Caki2 (cell line): ENCODE data around the gene SETD2. TPM values are rescaled to one million over a fixed set of nuclear protein-coding genes. Genes with fewer than 3 reads are reported as not detected.
"Not testable (repeated sequence)": the region's sequence is repeated elsewhere in the genome, so short reads cannot be mapped to it uniquely, and the experiment has no call there.

Source experiments
- DNase-seq: peaks from one replicate; pipeline ENCODE4 v3.0.0-alpha.2; 2015; ENCODE audit warnings: low read depth
- in situ Hi-C: cut with HindIII; loops from 2 replicates; pipeline ENCODE4 v1.10.0; 2016; ENCODE audit warnings: low sequenced_read_pairs, low pct_unique_long_range_greater_than_20kb, mixed read lengths
- total RNA-seq: library from RNA; depleted of rRNA; stranded (reverse); fragments of >200 nt; shearing (Covaris generic); gene quantifications from 2 replicates; pipeline ENCODE4 v1.2.3, GENCODE V29; 2014; ENCODE audit warnings: low replicate concordance

SETD2 gene
- total RNA-seq, 1 experiment from 2014 or later: 15.7 TPM

DNA sequence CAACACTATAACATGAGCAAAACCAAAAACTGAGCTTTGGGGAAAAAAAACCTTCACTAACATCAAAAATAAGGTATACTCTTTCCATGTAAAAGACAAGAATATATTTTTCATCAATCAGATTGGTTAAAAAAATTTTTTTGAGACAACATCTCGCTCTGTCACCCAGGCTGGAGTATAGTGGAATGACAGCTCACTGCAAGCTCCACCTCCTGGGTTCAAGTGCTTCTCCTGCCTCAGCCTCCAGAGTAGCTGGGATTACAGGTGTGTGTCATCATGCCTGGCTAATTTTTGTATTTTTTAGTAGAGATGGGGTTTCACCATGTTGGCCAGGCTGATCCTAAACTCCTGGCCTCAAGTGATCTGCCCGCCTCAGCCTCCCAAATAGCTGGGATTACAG is 48.4 kb downstream of the SETD2 start:
- in situ Hi-C loops, DNase-seq: not testable (repeated sequence)

DNA sequence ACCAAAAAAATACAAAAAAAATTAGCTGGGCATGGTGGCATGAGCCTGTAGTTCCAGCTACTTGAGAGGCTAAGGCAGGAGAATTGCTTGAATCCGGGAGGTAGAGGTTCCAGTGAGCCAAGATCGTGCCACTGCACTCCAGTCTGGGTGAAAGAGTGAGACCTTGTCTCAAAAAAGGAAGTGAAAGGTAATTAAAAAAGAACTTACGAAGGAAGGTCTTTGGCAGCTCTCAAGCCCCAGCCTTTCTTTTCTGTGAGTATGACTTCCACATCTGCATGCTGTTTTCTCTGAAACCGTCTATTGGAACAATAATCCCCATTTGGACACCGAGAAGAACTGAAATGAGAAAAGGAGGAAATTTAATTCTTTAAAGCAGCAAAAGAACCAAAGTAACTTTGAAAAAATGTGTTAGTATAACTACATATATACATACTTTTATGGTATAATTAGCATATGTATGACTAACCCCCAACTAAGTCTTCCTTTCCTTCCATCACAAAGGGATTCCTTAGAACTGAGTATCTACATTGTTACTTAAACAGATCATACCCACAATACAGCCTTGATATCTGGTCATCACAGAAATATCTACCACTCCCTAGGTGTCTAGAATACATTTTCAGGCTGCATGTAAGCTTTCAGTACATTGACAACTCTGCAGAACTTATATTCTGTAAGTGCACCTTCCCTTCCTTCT is 50.1 kb downstream of the SETD2 start:
- DNase-seq: no peak
- in situ Hi-C loops: no loop called here

DNA sequence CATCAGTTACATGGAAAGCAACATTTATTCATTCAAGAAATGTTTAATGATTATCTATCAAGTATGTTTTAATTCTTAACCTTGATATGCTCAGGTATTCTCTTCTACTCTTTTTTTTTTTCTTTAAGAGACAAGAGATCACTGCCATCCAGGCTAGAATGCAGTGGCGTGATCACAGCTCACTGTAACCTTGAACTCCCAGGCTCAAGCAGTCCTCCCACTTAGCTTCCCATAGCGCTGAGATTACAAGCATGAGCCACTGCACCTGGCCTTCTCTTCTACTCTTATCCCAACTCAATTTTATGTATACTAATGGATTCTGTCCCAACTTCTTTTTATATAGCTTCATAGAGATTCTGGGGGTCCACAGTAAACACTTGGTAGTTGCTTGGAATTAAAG is 50.9 kb downstream of the SETD2 start:
- in situ Hi-C loops: no loop called here

DNA sequence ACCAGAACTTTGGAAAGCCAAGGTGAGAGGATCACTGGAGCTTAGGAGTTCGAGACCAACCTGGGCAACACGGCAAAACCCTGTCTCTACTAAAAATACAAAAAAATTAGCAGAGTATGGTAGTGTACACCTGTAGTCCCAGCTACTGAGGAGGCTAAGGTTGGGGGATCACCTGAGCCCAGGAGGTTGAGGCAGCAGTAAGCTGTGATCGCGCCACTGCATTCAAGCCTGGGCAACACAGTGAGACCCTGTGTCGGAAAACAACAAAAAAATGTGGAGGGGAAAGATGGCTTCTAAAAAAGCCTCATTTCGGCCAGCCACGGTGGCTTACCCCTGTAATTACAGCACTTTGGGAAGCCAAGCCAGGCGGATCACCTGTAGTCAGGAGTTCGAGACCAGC is 54.5 kb downstream of the SETD2 start:
- in situ Hi-C loops: no loop called here
- no peak for DNase-seq

More for the DNA sequence above, 50.9 kb downstream of the SETD2 start:
- DNase-seq: no peak

DNA sequence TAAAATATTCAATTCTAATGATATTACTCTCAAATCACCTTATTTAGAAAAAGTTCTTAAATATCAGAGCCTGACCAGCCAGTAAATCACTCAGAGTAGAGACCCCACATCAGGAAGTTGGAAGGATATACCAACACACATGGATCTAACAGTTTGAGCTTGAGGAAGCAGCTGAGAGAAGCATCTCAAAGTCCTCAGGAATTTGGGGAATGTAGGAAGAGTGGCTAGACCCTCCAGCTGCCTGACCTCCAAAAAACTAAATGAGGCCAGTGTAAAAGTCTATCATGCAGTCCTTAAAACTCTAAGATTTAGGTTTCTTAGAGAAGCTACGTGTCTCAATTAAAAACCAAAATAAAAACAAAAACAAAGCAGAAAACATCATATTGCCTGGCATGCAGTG is 55.4 kb downstream of the SETD2 start:
- in situ Hi-C loops: no loop called here
- no peak for DNase-seq

DNA sequence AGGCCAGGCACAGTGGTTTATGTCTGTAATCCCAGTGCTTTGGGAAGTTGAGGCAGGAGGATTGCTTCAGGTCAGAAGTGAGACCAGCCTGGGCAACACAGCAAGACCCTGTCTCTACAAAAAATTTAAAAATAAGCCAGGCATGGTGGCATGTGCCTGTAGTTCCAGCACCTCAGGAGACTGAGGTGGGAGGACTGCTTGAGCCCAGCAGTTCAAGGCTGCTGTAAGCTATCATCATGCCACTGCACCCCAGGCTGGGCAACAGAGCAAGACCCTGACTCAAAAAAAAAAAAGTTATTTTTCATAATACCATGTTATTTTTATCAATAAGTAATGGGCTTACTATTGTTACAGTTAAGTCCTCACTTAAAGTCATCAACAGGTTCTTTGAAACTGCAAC is 59.7 kb downstream of the SETD2 start:
- in situ Hi-C loops: no loop called here

DNA sequence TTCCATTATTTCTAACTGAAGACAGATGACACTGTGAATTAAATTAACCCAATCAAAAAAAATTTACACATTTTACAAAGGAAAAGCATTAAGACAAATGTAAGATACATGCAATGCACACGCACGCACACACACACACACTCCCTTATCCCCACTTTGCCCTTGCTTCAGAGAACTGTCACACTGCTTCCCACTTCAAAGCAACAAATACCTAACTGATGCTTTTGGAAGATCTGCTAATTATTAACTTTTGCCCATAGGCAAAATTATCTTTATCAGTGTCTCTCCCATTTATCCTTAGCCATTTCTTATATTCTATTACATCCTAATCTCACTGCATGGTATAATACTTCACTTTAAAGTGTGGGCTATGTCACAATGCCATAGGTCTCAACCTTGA is 60.3 kb downstream of the SETD2 start:
- DNase-seq: no peak
- in situ Hi-C loops: no loop called here

More for the DNA sequence above, 59.7 kb downstream of the SETD2 start:
- DNase-seq: no peak

DNA sequence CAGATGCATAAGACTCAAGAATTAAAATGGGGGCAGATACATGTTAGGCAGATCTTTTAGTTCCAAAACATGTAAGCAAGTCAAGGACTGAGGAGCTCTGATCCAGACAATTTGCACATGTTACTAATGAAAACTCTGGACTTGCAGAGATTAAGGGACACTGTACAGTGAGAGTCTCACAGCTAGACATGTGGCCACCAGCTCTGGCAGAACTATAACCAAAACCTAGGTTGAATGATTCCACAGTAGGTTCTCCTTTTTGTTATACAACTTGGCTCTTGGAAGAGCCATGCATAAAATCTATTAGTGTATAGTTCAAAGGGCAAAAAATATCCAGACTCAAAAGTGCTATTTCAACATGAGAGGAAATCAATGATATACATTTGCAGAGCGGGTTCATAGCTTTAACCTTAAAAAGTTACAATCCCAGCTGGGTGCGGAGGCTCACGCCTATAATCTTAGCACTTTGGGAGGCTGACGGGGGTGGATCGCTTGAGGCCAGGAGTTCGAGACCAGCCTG is 61.8 kb downstream of the SETD2 start:
- no peak for DNase-seq
- in situ Hi-C loops: no loop called here

DNA sequence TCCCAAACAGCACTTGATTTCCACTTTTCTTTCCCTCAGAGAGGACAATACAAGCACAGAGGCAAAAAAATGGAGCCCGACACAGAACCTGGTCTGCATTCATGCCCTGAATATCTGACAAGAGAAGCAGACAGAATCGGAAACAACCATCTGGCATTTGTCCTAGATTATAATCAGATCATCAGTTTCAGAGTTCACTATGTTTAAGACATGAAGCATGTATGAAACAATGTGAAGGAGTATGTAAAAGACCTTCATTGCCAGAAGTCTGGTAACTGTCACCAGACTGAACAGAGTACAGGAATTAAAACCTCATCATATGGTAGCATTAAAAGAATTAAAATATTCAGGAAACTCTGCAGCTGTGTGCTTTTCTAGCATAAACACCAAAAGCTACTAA is 65.0 kb downstream of the SETD2 start:
- in situ Hi-C loops: no loop called here

DNA sequence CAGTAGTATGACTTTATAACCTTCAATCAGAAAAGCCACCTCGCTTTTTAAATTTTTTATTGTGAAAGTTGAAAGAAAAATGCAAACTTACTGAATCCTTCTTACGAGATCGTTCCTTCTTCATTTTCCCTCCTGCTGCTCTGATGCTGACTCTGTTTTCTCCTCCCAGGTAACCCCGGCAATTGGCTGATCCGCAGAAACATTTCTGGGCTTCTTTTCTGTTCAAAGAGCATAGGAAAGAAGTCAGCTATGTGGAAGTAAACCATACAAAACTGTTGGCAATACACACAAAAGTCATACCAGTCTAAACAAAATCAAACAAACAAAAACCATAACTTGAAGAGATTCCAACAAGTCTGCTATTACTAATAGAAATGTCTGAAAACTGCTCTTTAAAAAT is 66.0 kb downstream of the SETD2 start:
- no peak for DNase-seq
- in situ Hi-C loops: no loop called here

More for the DNA sequence above, 65.0 kb downstream of the SETD2 start:
- DNase-seq: no peak

DNA sequence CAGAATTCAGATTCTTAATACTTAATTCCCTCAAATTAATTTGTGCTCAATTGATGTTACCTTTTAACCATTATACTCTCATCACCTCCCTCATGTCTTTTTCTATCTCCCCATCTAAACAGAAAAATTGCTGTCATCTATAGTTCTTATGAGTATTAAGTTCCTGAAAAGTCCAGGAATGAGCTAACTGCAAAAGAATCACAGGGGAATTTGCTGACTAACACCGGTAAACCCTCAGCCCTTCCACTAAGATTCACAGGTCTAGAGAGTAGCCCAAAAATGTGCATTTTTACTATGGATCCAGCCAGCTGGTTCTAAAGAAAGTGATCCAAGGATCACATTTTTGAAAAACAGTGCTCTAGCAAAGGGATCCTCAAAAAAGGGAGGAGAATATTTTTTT is 67.0 kb downstream of the SETD2 start:
- no peak for DNase-seq
- in situ Hi-C loops: no loop called here

DNA sequence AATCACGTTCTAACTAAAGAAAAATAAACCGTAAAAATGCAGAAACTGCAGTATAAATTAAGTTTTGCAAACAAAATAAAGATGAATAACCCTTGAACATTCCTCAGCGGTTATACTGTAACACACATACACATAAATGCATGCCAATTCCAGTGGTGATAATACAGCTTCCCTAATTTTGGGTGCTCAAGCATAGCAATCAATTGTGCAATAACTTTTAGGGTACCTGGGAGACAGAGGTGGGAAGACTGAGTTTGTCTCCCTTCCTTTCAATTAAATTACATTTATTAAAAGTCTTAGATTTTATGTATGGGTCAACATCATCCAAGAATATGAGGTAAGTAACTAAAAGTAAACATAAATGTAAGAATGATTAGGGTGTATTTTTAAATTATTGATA is 71.8 kb downstream of the SETD2 start:
- in situ Hi-C loops: no loop called here
- no peak for DNase-seq

DNA sequence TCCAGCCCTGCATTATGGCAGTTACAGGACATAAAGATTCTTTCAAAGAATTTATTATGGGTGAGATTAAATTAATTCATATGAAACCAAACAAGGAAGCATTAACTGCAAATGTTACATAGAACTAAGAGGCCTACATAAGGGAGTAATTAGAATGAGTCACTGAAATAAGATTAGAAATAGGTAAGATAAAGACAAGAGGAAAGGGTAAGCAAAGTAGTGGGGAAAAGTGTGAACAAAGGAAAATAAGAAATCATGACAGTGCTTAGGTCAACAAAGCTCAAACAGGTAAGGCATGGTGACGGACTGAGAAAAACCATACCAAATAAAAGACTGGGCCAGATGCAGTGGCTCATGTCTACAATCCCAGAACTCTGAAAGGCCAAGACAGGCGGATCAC is 74.3 kb downstream of the SETD2 start:
- DNase-seq: no peak
- in situ Hi-C loops: no loop called here

DNA sequence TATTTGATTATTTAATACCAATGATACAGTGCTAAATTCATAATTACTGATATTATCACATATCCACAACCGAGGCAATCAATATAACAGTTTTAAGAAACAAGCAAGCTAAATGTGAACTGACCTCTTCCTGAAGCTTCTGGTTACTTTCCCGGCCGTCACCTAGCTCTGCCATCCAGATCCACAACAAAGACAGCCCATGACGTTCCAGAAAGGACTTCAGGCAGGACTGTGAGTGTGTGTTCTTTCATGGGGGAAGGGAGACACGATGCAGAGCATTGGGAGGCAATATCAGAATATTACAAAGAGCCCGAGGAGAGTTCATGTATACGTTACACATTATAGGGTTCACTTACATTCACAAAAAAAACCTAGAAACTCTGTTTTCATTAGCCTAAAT is 77.8 kb downstream of the SETD2 start:
- no peak for DNase-seq
- in situ Hi-C loops: no loop called here

DNA sequence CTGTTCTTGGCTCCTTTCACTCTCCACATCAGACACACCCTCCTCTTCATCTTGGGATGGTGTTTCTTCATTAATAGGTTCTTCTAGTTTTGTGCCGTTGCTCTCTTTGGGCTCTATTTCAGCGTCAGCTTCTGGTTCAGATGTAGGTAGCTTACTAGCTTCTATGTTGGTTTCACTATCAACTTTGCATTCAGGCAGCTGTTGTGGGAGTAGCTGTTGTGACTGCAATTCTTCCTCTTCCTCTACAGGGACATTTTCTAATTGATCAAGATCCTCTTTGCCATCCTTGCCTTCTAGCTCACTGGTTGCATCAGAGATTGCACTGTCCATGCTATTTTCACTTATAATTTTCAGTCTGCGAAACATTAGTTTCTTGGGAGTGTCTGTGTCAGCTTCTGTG is 80.1 kb downstream of the SETD2 start:
- in situ Hi-C loops: no loop called here
- DNase-seq: no peak

DNA sequence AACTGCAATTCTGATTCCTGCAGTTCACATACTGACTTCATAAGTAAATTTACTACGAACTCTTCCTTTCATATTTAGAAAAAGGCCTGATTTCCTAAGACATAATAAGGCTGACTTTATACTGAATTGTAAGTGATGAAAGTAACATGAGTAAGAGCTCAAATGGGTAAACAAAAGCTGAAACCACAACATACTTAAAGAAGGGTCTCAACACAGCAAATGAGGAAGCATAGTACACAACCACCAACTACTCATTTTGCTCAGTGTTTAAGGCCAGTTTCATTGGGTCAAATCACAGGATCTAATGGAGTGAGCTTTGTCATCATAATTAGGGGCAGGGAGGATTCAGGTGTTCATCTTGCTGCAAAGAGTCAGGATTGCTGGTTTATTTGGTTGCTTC is 81.4 kb downstream of the SETD2 start:
- DNase-seq: no peak
- in situ Hi-C loops: no loop called here

DNA sequence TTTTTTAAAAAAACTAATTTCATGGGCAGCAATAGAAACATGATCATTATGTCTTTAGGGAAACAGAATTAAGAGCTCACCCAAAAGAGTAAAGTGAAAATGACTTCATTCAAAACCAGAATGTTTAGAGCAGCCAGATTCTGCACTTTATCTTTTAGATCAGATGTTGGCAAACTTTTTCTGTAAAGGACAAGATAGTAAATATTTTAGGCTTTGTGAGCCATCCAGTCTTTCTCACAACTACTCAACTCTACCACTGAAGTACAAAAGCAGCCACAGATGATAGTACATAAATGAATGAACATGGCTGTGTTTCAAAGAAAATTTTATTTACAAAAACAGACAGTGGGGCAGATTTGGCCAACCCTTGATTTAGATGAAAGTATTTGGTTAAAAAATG is 84.5 kb downstream of the SETD2 start:
- in situ Hi-C loops: no loop called here
- no peak for DNase-seq

DNA sequence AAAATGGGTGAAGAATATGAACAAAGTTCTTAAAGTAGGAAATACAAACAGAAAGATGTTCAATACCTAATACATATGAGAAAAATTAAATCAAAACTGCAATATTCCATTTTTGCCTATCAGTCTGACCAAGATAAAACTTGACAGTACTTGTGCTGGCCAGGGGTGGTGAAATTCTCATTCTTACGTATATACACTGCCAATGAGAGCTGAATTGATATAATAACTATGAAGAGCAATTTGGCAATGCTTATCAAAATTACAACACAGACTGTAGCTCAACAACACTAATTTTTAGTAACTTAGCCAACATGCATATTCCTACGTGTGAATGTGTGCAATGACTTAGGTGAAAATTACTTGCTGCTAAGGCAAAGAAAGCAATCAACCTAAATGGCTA is 90.2 kb downstream of the SETD2 start:
- DNase-seq: no peak

DNA sequence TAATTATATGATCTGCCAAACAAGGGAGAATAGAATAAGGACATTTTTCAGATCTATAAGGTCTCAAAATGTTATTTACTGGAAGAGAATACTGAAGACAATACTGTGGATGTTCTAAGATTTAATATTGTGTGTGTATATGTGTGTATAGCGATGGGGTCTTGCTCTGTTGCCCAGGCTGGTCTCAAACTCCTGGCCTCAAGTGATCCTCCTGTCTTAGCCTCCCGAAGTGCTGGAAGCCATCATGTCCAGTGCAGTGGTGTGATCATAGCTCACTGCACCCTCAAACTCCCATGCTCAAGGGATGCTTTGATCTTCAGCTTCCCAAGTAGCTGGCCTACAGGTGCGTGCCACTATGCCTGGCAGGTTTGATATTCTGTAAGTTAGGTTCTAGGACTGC is 93.1 kb downstream of the SETD2 start:
- DNase-seq: no peak
- in situ Hi-C loops: no loop called here

More for the DNA sequence above, 90.2 kb downstream of the SETD2 start:
- in situ Hi-C loops: no loop called here

DNA sequence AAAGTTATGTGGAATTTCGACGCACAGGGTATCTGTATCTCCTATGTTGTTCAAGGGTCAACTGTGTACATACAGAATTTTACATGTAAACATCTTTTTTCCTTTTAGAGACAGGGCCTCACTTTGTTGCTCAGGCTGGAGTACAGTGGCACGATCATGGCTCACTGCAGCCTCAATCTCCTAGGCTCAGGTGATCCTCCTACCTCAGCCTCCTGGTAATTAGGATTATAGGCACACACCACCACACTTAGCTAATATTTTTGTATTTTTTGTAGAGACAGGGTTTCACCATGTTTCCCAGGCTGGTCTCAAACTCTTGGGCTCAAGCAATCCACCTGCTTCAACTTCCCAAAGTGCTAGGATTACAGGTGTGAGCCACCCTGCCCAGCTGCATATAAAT is 97.7 kb downstream of the SETD2 start:
- in situ Hi-C loops, DNase-seq: not testable (repeated sequence)
